Neural crest cell (in vitro differentiated cells): ENCODE results near the gene LSM12. TPM values are rescaled to one million over a fixed set of nuclear protein-coding genes. Genes with fewer than 3 reads are reported as not detected.

Source experiments
- DNase-seq: peaks from one replicate; pipeline ENCODE4 v3.0.0; 2021; ENCODE audit warnings: low read depth, mixed read lengths, low spot score
- H3K27ac Mint-ChIP-seq: one replicate; pipeline ENCODE4 v1.8.0; 2021; ENCODE audit warnings: mild to moderate bottlenecking, mixed read lengths; ENCODE audit not compliant: unreplicated experiment
- H3K27me3 Mint-ChIP-seq: 2 replicates; pipeline ENCODE4 v1.8.0; 2021; ENCODE audit warnings: low read depth, mild to moderate bottlenecking, mixed read lengths
- H3K36me3 Mint-ChIP-seq: 2 replicates; pipeline ENCODE4 v1.8.0; 2021; ENCODE audit warnings: low read depth, mild to moderate bottlenecking, mixed read lengths
- H3K4me1 Mint-ChIP-seq: 2 replicates; pipeline ENCODE4 v1.8.0; 2021; ENCODE audit warnings: mixed read lengths
- H3K4me3 Mint-ChIP-seq: one replicate; pipeline ENCODE4 v1.8.0; 2021; ENCODE audit warnings: mild to moderate bottlenecking, mixed read lengths
- H3K9me3 Mint-ChIP-seq: 2 replicates; pipeline ENCODE4 v1.8.0; 2021; ENCODE audit warnings: mixed read lengths
- CTCF ChIP-seq: fragments of 200-600 bp; sonication (generic); conservative IDR thresholded peaks from 2 replicates; pipeline ENCODE4 v1.5.0; 2021; ENCODE audit warnings: antibody characterized with exemption, mild to moderate bottlenecking
- total RNA-seq: library from RNA; stranded (reverse); gene quantifications from 2 replicates; pipeline ENCODE4 v1.2.1, GENCODE V29; 2021

Gene LSM12
- total RNA-seq, 1 donor from 2014 or later: 60.9 TPM

- no peak for DNase-seq
- Mint-ChIP-seq H3K4me1 (peaks cover 33% of the 10 kb centered on the region), H3K9me3 (no peaks in the 10 kb centered on the region), H3K27me3 (no peaks in the 10 kb centered on the region), H3K27ac (no peak overlapping the region), H3K4me3 (peak overlapping the region; percentile 47), H3K36me3 (peaks cover 11% of the 10 kb centered on the region)
- no peak for TF ChIP-seq CTCF
Measured at GRCh38 chr17:44075598-44076293, 9.3 kb upstream of the LSM12 start.

GRCh38 chr17:44074911-44075285, 8.4 kb upstream of the LSM12 start:
- DNase-seq: no peak
- Mint-ChIP-seq H3K9me3 (no peaks in the 10 kb centered on the region), H3K4me3 (peak overlapping the region; percentile 47), H3K4me1 (peaks cover 32% of the 10 kb centered on the region), H3K27me3 (no peaks in the 10 kb centered on the region), H3K36me3 (peaks cover 5% of the 10 kb centered on the region), H3K27ac (no peak overlapping the region)
- no peak for TF ChIP-seq CTCF

- Mint-ChIP-seq H3K4me1 (peaks cover 32% of the 10 kb centered on the region), H3K27ac (peak overlapping the region; percentile 75), H3K9me3 (no peaks in the 10 kb centered on the region), H3K36me3 (peaks cover 2% of the 10 kb centered on the region), H3K4me3 (peak overlapping the region; percentile 67), H3K27me3 (no peaks in the 10 kb centered on the region)
- no peak for TF ChIP-seq CTCF
- no peak for DNase-seq
Measured at GRCh38 chr17:44074231-44074910, 7.9 kb upstream of the LSM12 start.

- Mint-ChIP-seq H3K27me3 (no peaks in the 10 kb centered on the region), H3K4me3 (peak overlapping the region; percentile 94), H3K9me3 (no peaks in the 10 kb centered on the region), H3K4me1 (peaks cover 33% of the 10 kb centered on the region), H3K36me3 (no peaks in the 10 kb centered on the region), H3K27ac (peak overlapping the region; percentile 83)
- no peak for TF ChIP-seq CTCF
- DNase-seq: no peak
Measured at GRCh38 chr17:44071772-44072171, 5.3 kb upstream of the LSM12 start.

GRCh38 chr17:44071198-44071520, 4.7 kb upstream of the LSM12 start:
- Mint-ChIP-seq H3K27ac (peak overlapping the region; percentile 99), H3K36me3 (no peaks in the 10 kb centered on the region), H3K4me3 (peak overlapping the region; percentile 94), H3K4me1 (peaks cover 37% of the 10 kb centered on the region), H3K9me3 (no peaks in the 10 kb centered on the region), H3K27me3 (no peaks in the 10 kb centered on the region)
- no peak for DNase-seq
- TF ChIP-seq CTCF: no peak
